Activated naive CD4-positive, alpha-beta T cell treated with anti-CD3 and anti-CD28 coated beads for 36 hours (primary cell): ENCODE results near the gene PEX13. TPM values are rescaled to one million over a fixed set of nuclear protein-coding genes. Genes with fewer than 3 reads are reported as not detected.
"Not testable (repeated sequence)": the region's sequence is repeated elsewhere in the genome, so short reads cannot be mapped to it uniquely, and the experiment has no call there.

ENCODE experiments used
- CTCF ChIA-PET: fragments of 350-600 bp; sonication (Branson Sonifier 250); formaldehyde crosslinking; loops from one replicate; lab custom pipeline; 2021; ENCODE audit warnings: antibody characterized with exemption; lab: Charles Lee
- DNase-seq: peaks from one replicate; pipeline ENCODE4 v3.0.0-alpha.2; 2020
- H3K27ac Mint-ChIP-seq: one replicate; pipeline ENCODE4 v1.8.0; 2021; ENCODE audit warnings: mild to moderate bottlenecking, mixed read lengths
- H3K27me3 Mint-ChIP-seq: one replicate; pipeline ENCODE4 v1.8.0; 2021; ENCODE audit warnings: low read depth, mixed read lengths
- H3K36me3 Mint-ChIP-seq: one replicate; pipeline ENCODE4 v1.8.0; 2021; ENCODE audit warnings: low read depth, mixed read lengths
- H3K4me1 Mint-ChIP-seq: one replicate; pipeline ENCODE4 v1.8.0; 2021; ENCODE audit warnings: low read depth, mixed read lengths
- H3K4me3 Mint-ChIP-seq: one replicate; pipeline ENCODE4 v1.8.0; 2021; ENCODE audit warnings: mild to moderate bottlenecking, moderate library complexity, mixed read lengths
- H3K9me3 Mint-ChIP-seq: one replicate; pipeline ENCODE4 v1.8.0; 2021; ENCODE audit warnings: mixed read lengths
- intact Hi-C: fragments of 100-400 bp; cut with micrococcal nuclease; formaldehyde crosslinking; loops from one replicate; pipeline ENCODE4 v1.15.1; 2023
- total RNA-seq, 2 experiments: library from RNA; stranded (reverse); gene quantifications; one replicate each; pipeline ENCODE4 v1.2.3, GENCODE V29; 2021

PEX13 gene
- total RNA-seq, 2 experiments from 2014 or later: 16.0 to 17.1 TPM

- Mint-ChIP-seq H3K4me3 (no peak overlapping the region), H3K27me3 (no peaks in the 10 kb centered on the region), H3K4me1 (peaks cover 4% of the 10 kb centered on the region), H3K9me3 (no peaks in the 10 kb centered on the region), H3K36me3 (peaks cover 2% of the 10 kb centered on the region), H3K27ac (no peak overlapping the region)
- DNase-seq: no peak
- CTCF ChIA-PET: no interaction called here
- intact Hi-C loops: no loop called here
Observed at GRCh38 chr2:60984720-60985119, 32.8 kb upstream of the PEX13 start.

DNA sequence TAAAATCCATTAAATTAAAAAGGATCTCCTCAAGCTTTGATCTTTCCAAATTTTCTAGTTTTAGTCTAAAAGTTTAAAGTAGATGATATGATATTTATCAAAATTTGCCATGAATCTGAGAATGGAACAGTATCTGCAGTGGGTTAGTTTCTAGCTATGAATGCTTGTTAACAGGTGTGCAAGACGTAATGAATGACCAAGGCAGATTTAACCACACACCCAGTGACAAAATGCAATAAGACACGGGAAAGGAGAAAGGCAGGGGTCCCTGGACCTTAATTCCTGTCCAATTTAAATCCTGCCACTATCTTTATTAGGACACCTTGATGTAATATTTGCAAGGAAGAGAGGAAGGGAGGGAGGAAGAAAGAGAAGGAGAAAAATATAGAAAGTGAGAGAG, 30.5 kb upstream of the PEX13 start:
- Mint-ChIP-seq H3K36me3 (peaks cover 11% of the 10 kb centered on the region), H3K4me3 (no peak overlapping the region), H3K27me3 (no peaks in the 10 kb centered on the region), H3K4me1 (no peaks in the 10 kb centered on the region), H3K9me3 (peaks cover 6% of the 10 kb centered on the region), H3K27ac (no peak overlapping the region)
- CTCF ChIA-PET: interaction anchor here (0.6 to 2.4 kb wide), 2 partner anchors 12 to 20 kb away, joined by 3 to 7 read pairs; no protein-coding TSS in a partner anchor
- intact Hi-C loops: no loop called here
- no peak for DNase-seq

DNA sequence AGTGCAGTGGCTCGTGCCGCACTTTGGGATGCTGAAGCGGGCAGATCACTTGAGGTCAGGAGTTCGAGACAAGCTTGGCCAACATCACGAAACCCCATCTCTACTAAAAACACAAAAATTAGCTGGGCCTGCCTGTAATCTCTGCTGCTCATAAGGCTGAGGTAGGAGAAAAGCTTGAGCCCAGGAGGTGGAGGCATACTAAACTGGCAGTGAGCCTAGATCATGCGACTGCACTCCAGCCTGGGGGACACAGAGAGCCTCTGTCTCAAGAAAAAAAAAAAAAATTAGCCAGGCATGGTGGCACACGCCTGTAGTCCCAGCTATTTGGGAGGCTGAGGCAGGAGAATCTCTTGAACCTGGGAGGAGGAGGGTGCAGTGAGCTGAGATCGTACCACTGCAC, 29.9 kb upstream of the PEX13 start:
- CTCF ChIA-PET: interaction anchor here (0.6 to 2.4 kb wide), 3 partner anchors 11 to 608 kb away, joined by 3 to 7 read pairs (median 3); no protein-coding TSS in a partner anchor
- H3K4me1 Mint-ChIP-seq: not testable (repeated sequence)

DNA sequence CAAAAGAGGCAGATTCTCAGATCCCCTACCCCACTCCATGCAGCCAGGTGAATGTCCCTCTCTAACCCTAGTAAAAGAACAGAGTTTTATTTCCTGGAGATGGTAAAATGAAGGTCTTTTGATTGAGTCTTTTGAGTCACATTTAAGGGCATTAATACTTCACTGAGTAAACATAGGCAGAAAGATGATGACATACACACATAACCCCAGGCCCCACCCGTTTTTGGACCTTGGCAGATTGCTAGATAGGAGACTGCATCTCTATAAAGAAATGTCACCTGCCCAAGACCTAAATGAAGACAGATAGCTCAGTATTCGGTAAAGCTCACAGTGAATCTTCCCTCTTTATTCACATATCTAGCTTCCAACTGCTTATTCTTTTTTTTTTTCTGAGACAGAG, 28.3 kb upstream of the PEX13 start:
- DNase-seq: no peak
- H3K4me3 Mint-ChIP-seq: no peak overlapping the region
- peaks cover 14% of the 10 kb centered on the region for H3K36me3 Mint-ChIP-seq
- H3K27me3 Mint-ChIP-seq: no peaks in the 10 kb centered on the region
- CTCF ChIA-PET: interaction anchor here (1.3 to 1.7 kb wide), 2 partner anchors 10 to 184 kb away, joined by 4 to 5 read pairs; no protein-coding TSS in a partner anchor
- intact Hi-C loops: no loop called here
- H3K4me1 Mint-ChIP-seq: peaks cover 5% of the 10 kb centered on the region
- H3K9me3 Mint-ChIP-seq: peaks cover 7% of the 10 kb centered on the region
- no peak overlapping the region for H3K27ac Mint-ChIP-seq

More for the DNA sequence above, 29.9 kb upstream of the PEX13 start:
- intact Hi-C loops, DNase-seq, H3K27ac Mint-ChIP-seq, H3K27me3 Mint-ChIP-seq, H3K9me3 Mint-ChIP-seq, H3K4me3 Mint-ChIP-seq: not testable (repeated sequence)
- H3K36me3 Mint-ChIP-seq: peaks cover 12% of the 10 kb centered on the region

GRCh38 chr2:60991644-60992043, 25.9 kb upstream of the PEX13 start:
- DNase-seq: no peak
- H3K9me3 Mint-ChIP-seq: peaks cover 7% of the 10 kb centered on the region
- peaks cover 5% of the 10 kb centered on the region for H3K4me1 Mint-ChIP-seq
- H3K36me3 Mint-ChIP-seq: peaks cover 14% of the 10 kb centered on the region
- CTCF ChIA-PET: interaction anchor here (1.2 to 11.0 kb wide), 3 partner anchors 14 to 188 kb away, joined by 3 to 128 read pairs (median 5); no protein-coding TSS in a partner anchor
- no peak overlapping the region for H3K4me3 Mint-ChIP-seq
- intact Hi-C loops: no loop called here
- no peaks in the 10 kb centered on the region for H3K27me3 Mint-ChIP-seq
- no peak overlapping the region for H3K27ac Mint-ChIP-seq

GRCh38 chr2:60992985-60993392, 24.5 kb upstream of the PEX13 start:
- H3K4me1 Mint-ChIP-seq: peaks cover 5% of the 10 kb centered on the region
- no peaks in the 10 kb centered on the region for H3K27me3 Mint-ChIP-seq
- no peak overlapping the region for H3K27ac Mint-ChIP-seq
- peaks cover 13% of the 10 kb centered on the region for H3K36me3 Mint-ChIP-seq
- no peak overlapping the region for H3K4me3 Mint-ChIP-seq
- intact Hi-C loops: loop anchor here (1.0 kb wide), 2 partner anchors 22 to 121 kb away; no protein-coding TSS in a partner anchor
- CTCF ChIA-PET: interaction anchor here (0.7 to 11.0 kb wide), 4 partner anchors 13 to 318 kb away, joined by 3 to 128 read pairs (median 3); partner anchors contain the start of genes PEX13 and PUS10
- peak; percentile 32 for DNase-seq
- peaks cover 7% of the 10 kb centered on the region for H3K9me3 Mint-ChIP-seq

DNA sequence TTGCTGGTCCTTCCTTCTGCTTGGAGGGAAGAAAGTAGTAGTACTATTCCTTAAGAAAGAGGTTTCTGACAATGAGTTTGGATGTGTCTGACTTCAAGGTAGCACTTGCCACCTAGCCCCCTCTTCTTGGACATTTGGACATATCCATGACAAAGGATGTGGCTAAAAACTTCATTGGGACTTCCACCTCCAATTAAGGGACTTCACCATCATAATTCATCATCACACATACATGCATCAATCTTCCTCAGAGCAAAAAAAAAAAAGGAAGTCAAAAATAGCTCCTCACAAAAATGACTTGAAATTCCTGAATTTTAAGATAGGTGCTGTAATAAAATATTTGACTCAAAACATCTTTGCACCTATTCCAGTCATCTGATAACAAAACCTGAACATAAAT, 23.4 kb upstream of the PEX13 start:
- no peak overlapping the region for H3K4me3 Mint-ChIP-seq
- CTCF ChIA-PET: interaction anchor here (11.0 kb wide), 1 partner anchor 190 kb away, joined by 128 read pairs; no protein-coding TSS in a partner anchor

GRCh38 chr2:60998628-60999545, 18.6 kb upstream of the PEX13 start:
- Mint-ChIP-seq H3K4me1 (no peaks in the 10 kb centered on the region), H3K36me3 (peaks cover 1% of the 10 kb centered on the region), H3K27ac (no peak overlapping the region), H3K9me3 (no peaks in the 10 kb centered on the region), H3K4me3 (no peak overlapping the region), H3K27me3 (no peaks in the 10 kb centered on the region)
- DNase-seq: no peak
- intact Hi-C loops: loop anchor here (1.0 to 2.0 kb wide), 7 partner anchors 118 to 292 kb away; partner anchors contain the start of gene REL
- CTCF ChIA-PET: interaction anchor here (0.6 to 11.0 kb wide), 42 partner anchors 9 to 462 kb away, joined by 3 to 128 read pairs (median 4); partner anchors contain the start of genes PEX13 and REL

More for the DNA sequence above, 23.4 kb upstream of the PEX13 start:
- Mint-ChIP-seq H3K36me3 (peaks cover 13% of the 10 kb centered on the region), H3K4me1 (peaks cover 5% of the 10 kb centered on the region), H3K9me3 (peaks cover 7% of the 10 kb centered on the region), H3K27me3 (no peaks in the 10 kb centered on the region), H3K27ac (no peak overlapping the region)
- intact Hi-C loops: no loop called here
- no peak for DNase-seq

- Mint-ChIP-seq H3K27me3 (no peaks in the 10 kb centered on the region), H3K36me3 (no peaks in the 10 kb centered on the region), H3K27ac (no peak overlapping the region), H3K4me3 (no peak overlapping the region), H3K9me3 (no peaks in the 10 kb centered on the region), H3K4me1 (no peaks in the 10 kb centered on the region)
- CTCF ChIA-PET: interaction anchor here (0.7 to 10.0 kb wide), 4 partner anchors 13 to 422 kb away, joined by 3 to 128 read pairs (median 8); no protein-coding TSS in a partner anchor
- intact Hi-C loops: no loop called here
- no peak for DNase-seq
Observed at GRCh38 chr2:61005736-61006135, 11.8 kb upstream of the PEX13 start.

DNA sequence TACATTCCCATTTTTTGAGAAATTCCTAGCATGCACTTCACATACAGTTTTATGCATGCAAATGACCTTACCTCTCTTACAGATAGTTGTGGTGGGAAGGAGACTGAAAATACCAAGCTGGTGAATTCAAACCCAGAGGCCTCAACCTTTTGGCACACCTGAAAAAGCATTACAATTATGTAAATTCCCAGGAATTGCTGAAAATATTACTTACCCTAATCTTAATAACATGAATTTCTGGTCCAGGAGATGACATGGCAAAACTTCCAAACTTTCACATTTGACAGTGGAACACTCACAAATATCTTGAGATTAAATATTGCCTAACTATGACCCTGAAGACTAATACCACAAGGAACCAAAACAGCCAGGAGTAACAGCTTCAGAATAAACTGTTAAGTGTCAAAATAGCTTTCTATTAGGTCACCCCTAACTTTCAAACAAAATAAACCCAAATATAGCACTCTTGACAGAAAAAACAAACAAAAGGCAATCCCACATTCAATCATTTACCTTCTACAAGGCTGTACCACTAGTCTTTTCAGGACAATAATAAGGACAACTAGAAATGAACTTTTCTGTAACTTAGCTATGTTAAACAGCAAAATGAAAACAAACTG, 10.9 kb upstream of the PEX13 start:
- no peak overlapping the region for H3K4me3 Mint-ChIP-seq
- CTCF ChIA-PET: interaction anchor here (2.6 to 10.0 kb wide), 2 partner anchors 201 to 299 kb away, joined by 11 to 128 read pairs; no protein-coding TSS in a partner anchor
- no peaks in the 10 kb centered on the region for H3K4me1 Mint-ChIP-seq
- H3K9me3 Mint-ChIP-seq: no peaks in the 10 kb centered on the region
- no peaks in the 10 kb centered on the region for H3K36me3 Mint-ChIP-seq
- no peak overlapping the region for H3K27ac Mint-ChIP-seq
- no peak for DNase-seq
- no peaks in the 10 kb centered on the region for H3K27me3 Mint-ChIP-seq
- intact Hi-C loops: no loop called here

- Mint-ChIP-seq H3K36me3 (no peaks in the 10 kb centered on the region), H3K4me3 (no peak overlapping the region), H3K27me3 (no peaks in the 10 kb centered on the region), H3K27ac (no peak overlapping the region), H3K4me1 (peaks cover 9% of the 10 kb centered on the region), H3K9me3 (no peaks in the 10 kb centered on the region)
- no peak for DNase-seq
- CTCF ChIA-PET: no interaction called here
- intact Hi-C loops: no loop called here
Observed at GRCh38 chr2:61009355-61009754, 8.2 kb upstream of the PEX13 start.

- no peak overlapping the region for H3K27ac Mint-ChIP-seq
- CTCF ChIA-PET: no interaction called here
- H3K4me1 Mint-ChIP-seq: peaks cover 23% of the 10 kb centered on the region
- no peaks in the 10 kb centered on the region for H3K9me3 Mint-ChIP-seq
- no peak overlapping the region for H3K4me3 Mint-ChIP-seq
- intact Hi-C loops: loop anchor here (10.0 kb wide), 1 partner anchor 457 kb away; the partner anchor contains the start of gene BCL11A
- no peaks in the 10 kb centered on the region for H3K36me3 Mint-ChIP-seq
- DNase-seq: no peak
- no peaks in the 10 kb centered on the region for H3K27me3 Mint-ChIP-seq
Observed at GRCh38 chr2:61011678-61012077, 5.8 kb upstream of the PEX13 start.
